ENCODE data around the gene LATS2.

- TF ChIP-seq CTCF (IDR thresholded peaks at IDR 0.05; ENCODE audit: borderline replicate concordance, extremely low read depth, low read length, poor library complexity, severe bottlenecking) (no peak), EZH2 (IDR thresholded peaks at IDR 0.05; ENCODE audit: borderline replicate concordance, low read depth, low read length, severe bottlenecking) (no peak)
Observed at GRCh38 chr13:21032656-21033055, 28.7 kb downstream of the LATS2 start.

Measured in DND-41 (cell line).